RWPE1 (cell line): ENCODE data around the gene WNT2.

Experiments
- CTCF ChIA-PET: fragments of 350-600 bp; sonication (Branson Sonifier 250); formaldehyde crosslinking; extraction: SDS; loops from one replicate; lab custom pipeline; 2021; lab: Yijun Ruan, JAX
- POLR2A ChIA-PET: fragments of 400-600 bp; formaldehyde crosslinking; extraction: SDS; loops from one replicate; lab custom pipeline; 2020; ENCODE audit warnings: antibody characterized with exemption; ENCODE audit not compliant: low non-redundant PET; lab: Yijun Ruan, JAX
- DNase-seq: peaks from one replicate; pipeline ENCODE4 v3.0.0; 2012; ENCODE audit warnings: low spot score
- H3K27ac ChIP-seq: fragments of 450-650 bp; 2 replicates; pipeline ENCODE4 v1.5.1; 2017
- CTCF ChIP-seq: fragments of 450-650 bp; conservative IDR thresholded peaks from 2 replicates; pipeline ENCODE4 v1.5.1; 2017; ENCODE audit warnings: low read depth, mild to moderate bottlenecking

WNT2 gene

GRCh38 chr7:117322741-117323304 is at the start of gene WNT2:
Gene WNT2 (minus strand): TSS chr7:117323058. CDS start chr7:117322989, 69 bp downstream.
- no peak for TF ChIP-seq CTCF
- POLR2A ChIA-PET: no interaction called here
- CTCF ChIA-PET: interaction anchor here (0.7 kb wide), 1 partner anchor 110 kb away, joined by 5 read pairs; no protein-coding TSS in a partner anchor
- H3K27ac ChIP-seq: no peak within 1 kb of the TSS
- DNase-seq: no peak

- ChIA-PET CTCF (interaction anchor here (0.6 kb wide), 1 partner anchor 9 kb away, joined by 3 read pairs; no protein-coding TSS in a partner anchor), POLR2A (no interaction called here)
- H3K27ac ChIP-seq: no peak overlapping the region
- TF ChIP-seq CTCF: no peak
- no peak for DNase-seq
These were observed 49.2 kb upstream of the WNT2 start for GRCh38 chr7:117372073-117372472.

GRCh38 chr7:117364339-117365080 is 41.7 kb upstream of the WNT2 start:
- no peak for TF ChIP-seq CTCF
- POLR2A ChIA-PET: no interaction called here
- no peak for DNase-seq
- no peak overlapping the region for H3K27ac ChIP-seq
- CTCF ChIA-PET: interaction anchor here (0.7 kb wide), 2 partner anchors 222 to 1557 kb away, joined by 3 read pairs; no protein-coding TSS in a partner anchor

- DNase-seq: no peak
- no peak for TF ChIP-seq CTCF
- H3K27ac ChIP-seq: no peak overlapping the region
- ChIA-PET CTCF (no interaction called here), POLR2A (no interaction called here)
These were observed 39.5 kb upstream of the WNT2 start for GRCh38 chr7:117362294-117362888.

- DNase-seq: no peak
- CTCF ChIA-PET: no interaction called here
- POLR2A ChIA-PET: no interaction called here
- TF ChIP-seq CTCF: no peak
- no peak overlapping the region for H3K27ac ChIP-seq
These were observed 27.2 kb upstream of the WNT2 start for GRCh38 chr7:117350027-117350426.

GRCh38 chr7:117349570-117349969 is 26.7 kb upstream of the WNT2 start:
- no peak overlapping the region for H3K27ac ChIP-seq
- no peak for DNase-seq
- POLR2A ChIA-PET: no interaction called here
- TF ChIP-seq CTCF: no peak
- CTCF ChIA-PET: no interaction called here
